SK-N-SH (cell line): ENCODE results near the gene BRD3. TPM values are rescaled to one million over a fixed set of nuclear protein-coding genes. Genes with fewer than 3 reads are reported as not detected.
A peak's percentile ranks its signal among the peaks of the same experiment; 100 is the strongest.

ENCODE experiments used
- CTCF ChIA-PET: fragments of 300-600, 350-600 bp; formaldehyde crosslinking; extraction: SDS; loops from one replicate; lab custom pipeline; 2021; lab: Yijun Ruan, JAX
- POLR2A ChIA-PET: fragments of 350-600 bp; sonication (Branson Sonifier 250); formaldehyde crosslinking; extraction: SDS; loops from one replicate; lab custom pipeline; 2020; ENCODE audit warnings: antibody characterized with exemption, inconsistent platforms; lab: Yijun Ruan, JAX
- DNase-seq: peaks from one replicate; pipeline ENCODE4 v3.0.0; 2012
- H2AFZ ChIP-seq: fragments of 200-600 bp; sonication (generic); 2 replicates; pipeline ENCODE4 v1.8.1; 2016; ENCODE audit warnings: antibody characterized with exemption, mild to moderate bottlenecking, low read depth
- H3F3A ChIP-seq: fragments of 200-600 bp; sonication (generic); replicated peaks from 2 replicates; pipeline ENCODE3; 2016; ENCODE audit warnings: antibody characterized with exemption, mild to moderate bottlenecking; ENCODE audit not compliant: insufficient read depth
- H3K27ac ChIP-seq, 2 experiments: fragments of 200-500 bp in 1 of 2; fragments of 200-600 bp in 1 of 2; sonication (Bioruptor generic) in 1 of 2; sonication (generic), shearing (Covaris generic) in 1 of 2; 2 replicates each; pipeline versions ENCODE4 v1.5.1 to v1.6.1; 2014 to 2016; ENCODE audit warnings: low read depth in 2 of 2, inconsistent platforms in 1 of 2, low read length in 1 of 2, mild to moderate bottlenecking in 1 of 2, mixed read lengths in 1 of 2
- H3K27me3 ChIP-seq: fragments of 200-600 bp; sonication (generic), shearing (Covaris generic); 2 replicates; pipeline ENCODE4 v1.6.1; 2016; ENCODE audit warnings: mixed run types; ENCODE audit not compliant: insufficient read depth
- H3K36me3 ChIP-seq, 2 experiments: fragments of 200-500 bp in 1 of 2; fragments of 200-600 bp in 1 of 2; sonication (Bioruptor generic) in 1 of 2; sonication (generic) in 1 of 2; replicated peaks in 1 of 2; 2 replicates each; pipeline versions ENCODE3 to v1.5.1; 2014 to 2016; ENCODE audit warnings: low read length in 1 of 2, mild to moderate bottlenecking in 1 of 2; ENCODE audit not compliant: insufficient read depth in 2 of 2, control insufficient read depth in 1 of 2
- H3K4me1 ChIP-seq, 2 experiments: fragments of 200-500 bp in 1 of 2; fragments of 200-600 bp in 1 of 2; sonication (Bioruptor generic) in 1 of 2; sonication (generic), shearing (Covaris generic) in 1 of 2; 2 replicates each; pipeline versions ENCODE4 v1.5.1 to v1.6.1; 2014 to 2016; ENCODE audit warnings: low read depth in 1 of 2, low read length in 1 of 2, mixed run types in 1 of 2; ENCODE audit not compliant: insufficient read depth in 2 of 2, control insufficient read depth in 1 of 2
- H3K4me2 ChIP-seq: fragments of 200-600 bp; sonication (generic), shearing (Covaris generic); 2 replicates; pipeline ENCODE4 v1.6.1; 2017; ENCODE audit warnings: mixed run types
- H3K4me3 ChIP-seq, 2 experiments: fragments of 200-500 bp in 1 of 2; fragments of 200-600 bp in 1 of 2; sonication (Bioruptor generic) in 1 of 2; sonication (generic), shearing (Covaris generic) in 1 of 2; 2 replicates each; pipeline versions ENCODE4 v1.5.1 to v1.8.1; 2014 to 2016; ENCODE audit warnings: low read depth in 2 of 2, inconsistent platforms in 1 of 2, low read length in 1 of 2, mild to moderate bottlenecking in 1 of 2, mixed read lengths in 1 of 2, moderate library complexity in 1 of 2
- H3K79me2 ChIP-seq: fragments of 200-600 bp; sonication (generic); 2 replicates; pipeline ENCODE4 v1.8.1; 2017; ENCODE audit warnings: mild to moderate bottlenecking; ENCODE audit not compliant: insufficient read depth
- H3K9ac ChIP-seq: fragments of 200-600 bp; sonication (generic); 2 replicates; pipeline ENCODE4 v1.6.1; 2017; ENCODE audit warnings: mixed run types
- H3K9me2 ChIP-seq: fragments of 200-600 bp; sonication (generic); 2 replicates; pipeline ENCODE4 v1.6.1; 2017; ENCODE audit warnings: mixed run types
- H3K9me3 ChIP-seq: fragments of 200-600 bp; sonication (generic); 2 replicates; pipeline ENCODE4 v1.6.1; 2017; ENCODE audit warnings: mixed run types, mild to moderate bottlenecking, moderate library complexity
- H4K20me1 ChIP-seq: fragments of 200-600 bp; sonication (generic); 2 replicates; pipeline ENCODE4 v1.6.1; 2017; ENCODE audit warnings: mild to moderate bottlenecking, mixed run types; ENCODE audit not compliant: insufficient read depth
- CHD2 ChIP-seq: fragments of 150-350 bp; IDR thresholded peaks from 2 replicates; pipeline ENCODE4 v1.6.1; 2018; ENCODE audit warnings: low read length; ENCODE audit not compliant: partially characterized antibody
- CTCF ChIP-seq: fragments of 200-600 bp; sonication (generic); IDR thresholded peaks from 2 replicates; pipeline ENCODE4 v1.6.1; 2017; ENCODE audit warnings: antibody characterized with exemption, mild to moderate bottlenecking, moderate library complexity
- ELF1 ChIP-seq: IDR thresholded peaks from 2 replicates; pipeline ENCODE4 v1.4.0; 2012
- EP300 ChIP-seq, 2 experiments: IDR thresholded peaks; 2 replicates each; pipeline versions ENCODE4 v1.4.0 to v1.6.1; 2012; ENCODE audit warnings: borderline replicate concordance in 1 of 2, low read depth in 1 of 2, low read length in 1 of 2
- EZH2phosphoT487 ChIP-seq: fragments of 200-600 bp; sonication (generic); IDR thresholded peaks from 2 replicates; pipeline ENCODE4 v1.6.1; 2017; ENCODE audit warnings: low read depth, mixed run types, mild to moderate bottlenecking, antibody characterized with exemption, moderate library complexity, borderline replicate concordance
- FOXJ3 ChIP-seq: sonication (generic); formaldehyde crosslinking; IDR thresholded peaks from 2 replicates; pipeline ENCODE4 v1.5.1; 2020; ENCODE audit warnings: mild to moderate bottlenecking, missing genetic modification reagents
- FOXM1 ChIP-seq: IDR thresholded peaks from 2 replicates; pipeline ENCODE4 v1.4.0; 2012; ENCODE audit warnings: low read depth, mild to moderate bottlenecking
- GABPA ChIP-seq: IDR thresholded peaks from 2 replicates; pipeline ENCODE4 v1.4.0; 2012; ENCODE audit warnings: low read depth, mild to moderate bottlenecking
- GATA2 ChIP-seq: sonication (generic); formaldehyde crosslinking; IDR thresholded peaks from 2 replicates; pipeline ENCODE4 v1.5.0; 2020; ENCODE audit warnings: mild to moderate bottlenecking, missing genetic modification reagents
- JUND ChIP-seq: IDR thresholded peaks from 2 replicates; pipeline ENCODE4 v1.4.0; 2012
- MXI1 ChIP-seq: IDR thresholded peaks from 2 replicates; pipeline ENCODE4 v1.6.1; 2012; ENCODE audit warnings: mild to moderate bottlenecking, low read depth, low read length, improper control_type of control experiment
- NFIC ChIP-seq: IDR thresholded peaks from 2 replicates; pipeline ENCODE4 v1.4.0; 2012; ENCODE audit warnings: borderline replicate concordance
- POLR2AphosphoS5 ChIP-seq: IDR thresholded peaks from 2 replicates; pipeline ENCODE4 v1.6.1; 2012; ENCODE audit warnings: low read depth, low read length
- RCOR1 ChIP-seq: fragments of 150-350 bp; IDR thresholded peaks from 2 replicates; pipeline ENCODE4 v1.6.1; 2017; ENCODE audit warnings: antibody characterized with exemption, low read length
- REST ChIP-seq: IDR thresholded peaks from 2 replicates; pipeline ENCODE4 v1.6.1; 2012; ENCODE audit warnings: mild to moderate bottlenecking, low read depth, low read length, moderate library complexity
- RXRA ChIP-seq: IDR thresholded peaks from 2 replicates; pipeline ENCODE4 v1.4.0; 2012; ENCODE audit warnings: low read depth, mild to moderate bottlenecking, borderline replicate concordance
- SIN3A ChIP-seq: IDR thresholded peaks from 2 replicates; pipeline ENCODE4 v1.6.1; 2012; ENCODE audit warnings: low read depth, mild to moderate bottlenecking, low read length, moderate library complexity, borderline replicate concordance
- SMC3 ChIP-seq: IDR thresholded peaks from 2 replicates; pipeline ENCODE4 v1.6.1; 2012; ENCODE audit warnings: low read depth, low read length, improper control_type of control experiment
- TAF1 ChIP-seq: IDR thresholded peaks from 2 replicates; pipeline ENCODE4 v1.6.1; 2012; ENCODE audit warnings: low read depth, mild to moderate bottlenecking, low read length, moderate library complexity, borderline replicate concordance
- TCF12 ChIP-seq: IDR thresholded peaks from 2 replicates; pipeline ENCODE4 v1.4.0; 2012
- YY1 ChIP-seq: IDR thresholded peaks from 2 replicates; pipeline ENCODE4 v1.4.0; 2012; ENCODE audit warnings: low read depth, mild to moderate bottlenecking
- WGBS: methylation state at CpG from one replicate; pipeline ENCODE4 v1.1.6; 2017; ENCODE audit warnings: low lambda C conversion rate; 5-methylcytosine and 5-hydroxymethylcytosine counted together
- polyA plus RNA-seq, 3 experiments: library from polyadenylated mRNA; depleted of rRNA; stranded (reverse); fragments of >200 nt; gene quantifications; 2 replicates each; pipeline ENCODE4 v1.2.3, GENCODE V29; 2012
- TF ChIP-seq, protein P1 (sequence below): fragments of 150-350 bp; IDR thresholded peaks from 2 replicates; pipeline ENCODE4 v1.6.1; 2016; ENCODE audit warnings: mild to moderate bottlenecking, low read depth, low read length
- TF ChIP-seq, protein P2 (sequence below): IDR thresholded peaks from 2 replicates; pipeline ENCODE4 v1.4.0; 2012; ENCODE audit warnings: low read depth
- TF ChIP-seq, protein P3 (sequence below): IDR thresholded peaks from 2 replicates; pipeline ENCODE4; 2012
- TF ChIP-seq, protein P4 (sequence below): IDR thresholded peaks from 2 replicates; pipeline ENCODE4 v1.4.0; 2012; ENCODE audit warnings: low read depth, borderline replicate concordance

Gene BRD3
- polyA plus RNA-seq, 1 of the 3 experiments (the other 2 are of a cell fraction) = 11.4 TPM

GRCh38 chr9:134007150-134007549 is 60.7 kb downstream of the BRD3 start:
- Histone ChIP-seq H3F3A (no peaks in the 10 kb centered on the region), H3K9ac (no peak overlapping the region), H3K27me3 (no peaks in the 10 kb centered on the region), H2AFZ (no peak overlapping the region), H3K36me3 (no peaks in the 10 kb centered on the region), H3K4me3 (no peak overlapping the region), H3K9me3 (no peaks in the 10 kb centered on the region), H4K20me1 (no peaks in the 10 kb centered on the region), H3K79me2 (no peaks in the 10 kb centered on the region), H3K9me2 (no peaks in the 10 kb centered on the region), H3K4me2 (peak overlapping the region; percentile 28; the same call in 1 of the 2 replicates), H3K4me1 (peaks cover 0 to 17% of the 10 kb centered on the region in 2 experiments; a peak in 1 of 4 replicates), H3K27ac (0 out of 4 replicates have a peak overlapping the region, but pooled peaks of 1 of the 2 experiments have one; percentile 3)
- WGBS = 20% methylated on average over 6 of the region's 6 CpGs
- peak; percentile 84 for DNase-seq
- POLR2A ChIA-PET = no interaction called here
- TF ChIP-seq TAF1 (no peak), GATA2 (CRISPR knock-in tag) (peak; percentile 98), EZH2phosphoT487 (no peak), TCF12 (peak; percentile 31; the same call in 1 of the 2 replicates), NFIC (peak; percentile 38), CHD2 (peak; percentile 57), RXRA (no peak), ELF1 (no peak), GABPA (no peak), CTCF (no peak), SMC3 (no peak), EP300 (IDR thresholded peaks at IDR 0.05; ENCODE audit: borderline replicate concordance in 1 of 2, low read depth in 1 of 2, low read length in 1 of 2) (peak in 1 of 2 experiments; percentile 83; a peak in 2 of 4 replicates), RCOR1 (peak; percentile 94), YY1 (no peak), SIN3A (no peak), FOXM1 (no peak), MXI1 (no peak; the same call in 1 of the 2 replicates), JUND (no peak), FOXJ3 (CRISPR knock-in tag) (peak; percentile 92), REST (no peak), POLR2AphosphoS5 (no peak)
- TF ChIP-seq, protein P1, sequence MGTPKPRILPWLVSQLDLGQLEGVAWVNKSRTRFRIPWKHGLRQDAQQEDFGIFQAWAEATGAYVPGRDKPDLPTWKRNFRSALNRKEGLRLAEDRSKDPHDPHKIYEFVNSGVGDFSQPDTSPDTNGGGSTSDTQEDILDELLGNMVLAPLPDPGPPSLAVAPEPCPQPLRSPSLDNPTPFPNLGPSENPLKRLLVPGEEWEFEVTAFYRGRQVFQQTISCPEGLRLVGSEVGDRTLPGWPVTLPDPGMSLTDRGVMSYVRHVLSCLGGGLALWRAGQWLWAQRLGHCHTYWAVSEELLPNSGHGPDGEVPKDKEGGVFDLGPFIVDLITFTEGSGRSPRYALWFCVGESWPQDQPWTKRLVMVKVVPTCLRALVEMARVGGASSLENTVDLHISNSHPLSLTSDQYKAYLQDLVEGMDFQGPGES = no peak
- TF ChIP-seq, protein P2, sequence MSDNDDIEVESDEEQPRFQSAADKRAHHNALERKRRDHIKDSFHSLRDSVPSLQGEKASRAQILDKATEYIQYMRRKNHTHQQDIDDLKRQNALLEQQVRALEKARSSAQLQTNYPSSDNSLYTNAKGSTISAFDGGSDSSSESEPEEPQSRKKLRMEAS = no peak
- TF ChIP-seq, protein P3, sequence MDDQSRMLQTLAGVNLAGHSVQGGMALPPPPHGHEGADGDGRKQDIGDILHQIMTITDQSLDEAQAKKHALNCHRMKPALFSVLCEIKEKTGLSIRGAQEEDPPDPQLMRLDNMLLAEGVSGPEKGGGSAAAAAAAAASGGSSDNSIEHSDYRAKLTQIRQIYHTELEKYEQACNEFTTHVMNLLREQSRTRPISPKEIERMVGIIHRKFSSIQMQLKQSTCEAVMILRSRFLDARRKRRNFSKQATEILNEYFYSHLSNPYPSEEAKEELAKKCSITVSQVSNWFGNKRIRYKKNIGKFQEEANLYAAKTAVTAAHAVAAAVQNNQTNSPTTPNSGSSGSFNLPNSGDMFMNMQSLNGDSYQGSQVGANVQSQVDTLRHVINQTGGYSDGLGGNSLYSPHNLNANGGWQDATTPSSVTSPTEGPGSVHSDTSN = no peak
- TF ChIP-seq, protein P4, sequence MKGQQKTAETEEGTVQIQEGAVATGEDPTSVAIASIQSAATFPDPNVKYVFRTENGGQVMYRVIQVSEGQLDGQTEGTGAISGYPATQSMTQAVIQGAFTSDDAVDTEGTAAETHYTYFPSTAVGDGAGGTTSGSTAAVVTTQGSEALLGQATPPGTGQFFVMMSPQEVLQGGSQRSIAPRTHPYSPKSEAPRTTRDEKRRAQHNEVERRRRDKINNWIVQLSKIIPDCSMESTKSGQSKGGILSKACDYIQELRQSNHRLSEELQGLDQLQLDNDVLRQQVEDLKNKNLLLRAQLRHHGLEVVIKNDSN = no peak
- CTCF ChIA-PET = interaction anchor here (1.0 to 7.3 kb wide), 4 partner anchors 10 to 264 kb away, joined by 3 to 72 read pairs (median 6); no protein-coding TSS in a partner anchor
